ENCODE results near the gene UPP2. TPM values are rescaled to one million over a fixed set of nuclear protein-coding genes. Genes with fewer than 3 reads are reported as not detected.

UPP2 gene
- not detected in 2 replicates for total RNA-seq

DNA sequence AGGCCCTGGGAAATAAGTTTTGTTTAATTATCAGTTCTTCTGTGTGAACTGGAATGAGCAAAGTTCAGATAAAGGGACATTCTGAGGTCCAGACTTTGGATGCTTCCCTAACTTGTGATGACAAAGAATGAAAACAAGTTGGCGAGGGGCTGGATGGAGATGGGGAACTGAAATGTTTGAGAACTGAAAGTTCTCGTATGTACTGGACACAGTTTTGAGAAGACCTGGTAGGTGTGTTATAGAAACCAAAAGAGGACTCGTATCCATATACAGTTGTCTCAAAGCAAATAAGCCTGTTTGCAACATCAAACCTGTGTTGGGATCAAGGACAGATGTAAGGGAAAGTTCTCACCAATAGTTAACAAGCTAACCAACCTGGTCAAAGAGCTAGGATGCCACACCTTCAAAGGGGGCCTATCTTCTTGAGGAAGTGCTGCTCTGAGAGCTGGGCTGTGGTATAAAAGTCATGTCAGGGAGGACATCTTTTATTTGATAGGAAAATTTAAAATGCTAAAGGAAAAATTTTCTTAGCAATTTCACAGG lies at the start of gene UPP2:
Gene UPP2 (plus strand): TSS at position 493 of the 543 bp plus-strand sequence. CDS start 188 bp downstream, outside the sequence.

Other genes starting within 250 kb of the UPP2 start
- gene ACVR1, start 225.5 kb upstream of the UPP2 start, total RNA-seq, result 9.4 and 10.6 TPM in 2 replicates

All from epithelial cell of umbilical artery (primary cell).